ENCODE data around the gene ABCC6. TPM values are rescaled to one million over a fixed set of nuclear protein-coding genes. Genes with fewer than 3 reads are reported as not detected.

Gene ABCC6
- total and polyA plus RNA-seq, 2 of the 13 experiments (the other 11 are each of a cell fraction or from before 2014, with no cell fraction given) = 82.4 to 105 TPM

GRCh38 chr16:16149710-16150116, 73.6 kb downstream of the ABCC6 start (continued):
- TF ChIP-seq SETDB1 (CRISPR knock-in tag; IDR thresholded peaks at IDR 0.05; ENCODE audit: borderline replicate concordance) (no peak), ZNF430 (CRISPR knock-in tag; IDR thresholded peaks at IDR 0.05) (no peak), CHCHD3 (CRISPR knock-in tag; IDR thresholded peaks at IDR 0.05) (no peak), ZNF224 (CRISPR knock-in tag; IDR thresholded peaks at IDR 0.05) (no peak), SOX5 (CRISPR knock-in tag; IDR thresholded peaks at IDR 0.05; ENCODE audit: borderline replicate concordance) (peak; percentile 58; the same call in 1 of the 2 replicates), ZNF337 (CRISPR knock-in tag; IDR thresholded peaks at IDR 0.05; ENCODE audit: borderline replicate concordance, low read depth) (peak; percentile 51; the same call in 1 of the 2 replicates), RNF219 (CRISPR knock-in tag; IDR thresholded peaks at IDR 0.05) (no peak), ZNF607 (CRISPR knock-in tag; IDR thresholded peaks at IDR 0.05; ENCODE audit: borderline replicate concordance) (0 out of 2 replicates have a peak, but pooled peaks have one; percentile 21), SNAI1 (CRISPR knock-in tag; IDR thresholded peaks at IDR 0.05; ENCODE audit: borderline replicate concordance) (no peak), ZSCAN31 (CRISPR knock-in tag; IDR thresholded peaks at IDR 0.05; ENCODE audit: low read depth) (no peak; the same call in 1 of the 2 replicates), TSC22D2 (CRISPR knock-in tag; IDR thresholded peaks at IDR 0.05; ENCODE audit: borderline replicate concordance) (0 out of 2 replicates have a peak, but pooled peaks have one; percentile 25), MXD3 (CRISPR knock-in tag; IDR thresholded peaks at IDR 0.05) (no peak), ZMYM4 (CRISPR knock-in tag; IDR thresholded peaks at IDR 0.05) (no peak; the same call in 1 of the 2 replicates), GTF3A (CRISPR knock-in tag; conservative IDR thresholded peaks at IDR 0.05) (no peak), THAP8 (CRISPR knock-in tag; IDR thresholded peaks at IDR 0.05; ENCODE audit: borderline replicate concordance) (peak; percentile 37; the same call in 1 of the 2 replicates), RFX5 (IDR thresholded peaks at IDR 0.05; ENCODE audit: low read depth, low read length) (no peak), RAD51 (IDR thresholded peaks at IDR 0.05; ENCODE audit: borderline replicate concordance) (no peak), FOXM1 (CRISPR knock-in tag; IDR thresholded peaks at IDR 0.05) (no peak), TP53 (CRISPR knock-in tag; conservative IDR thresholded peaks at IDR 0.05) (peak; percentile 78; the same call in 1 of the 2 replicates), ZNF773 (CRISPR knock-in tag; IDR thresholded peaks at IDR 0.05; ENCODE audit: borderline replicate concordance) (peak; percentile 58; the same call in 1 of the 2 replicates), HCFC1 (IDR thresholded peaks at IDR 0.05; ENCODE audit: low read depth, low read length) (no peak), NONO (IDR thresholded peaks at IDR 0.05) (no peak), NONO (CRISPR knock-in tag; conservative IDR thresholded peaks at IDR 0.05) (0 out of 2 replicates have a peak, but pooled peaks have one; percentile 36), PHF20 (CRISPR knock-in tag; IDR thresholded peaks at IDR 0.05) (peak; percentile 38; the same call in 1 of the 2 replicates), ZNF800 (CRISPR knock-in tag; IDR thresholded peaks at IDR 0.05) (0 out of 2 replicates have a peak, but pooled peaks have one; percentile 51), ZSCAN30 (CRISPR knock-in tag; IDR thresholded peaks at IDR 0.05) (no peak), ZNF326 (CRISPR knock-in tag; IDR thresholded peaks at IDR 0.05; ENCODE audit: borderline replicate concordance) (no peak), ZNF670 (CRISPR knock-in tag; IDR thresholded peaks at IDR 0.05; ENCODE audit: borderline replicate concordance) (no peak)

Measured in HepG2 (cell line).